Mucosa of stomach (tissue), 1 donor: Measurements from ENCODE around the gene PIGC.

Source experiments
- H3K27me3 ChIP-seq: one replicate; pipeline ENCODE4 v1.7.0; 2013; ENCODE audit warnings: mild to moderate bottlenecking, low read length; ENCODE audit not compliant: control insufficient read depth, insufficient read depth
- H3K36me3 ChIP-seq: one replicate; pipeline ENCODE4 v1.7.0; 2013; ENCODE audit warnings: low read length; ENCODE audit not compliant: control insufficient read depth, insufficient read depth
- H3K4me1 ChIP-seq: one replicate; pipeline ENCODE4 v1.7.0; 2013; ENCODE audit warnings: mild to moderate bottlenecking, low read length; ENCODE audit not compliant: control insufficient read depth, insufficient read depth
- H3K4me3 ChIP-seq: one replicate; pipeline ENCODE4 v1.7.0; 2013; ENCODE audit warnings: low read length
- H3K9ac ChIP-seq: one replicate; pipeline ENCODE4 v1.7.0; 2013; ENCODE audit warnings: mild to moderate bottlenecking, low read length, moderate library complexity
- H3K9me3 ChIP-seq: one replicate; pipeline ENCODE4 v1.7.0; 2013; ENCODE audit warnings: mild to moderate bottlenecking, low read length, moderate library complexity; ENCODE audit not compliant: control insufficient read depth
- donor health status: Pancreatic carcinoma.

PIGC gene

GRCh38 chr1:172460887-172461315 lies 17.0 kb upstream of the PIGC start:
- no peaks in the 10 kb centered on the region for H3K4me1 ChIP-seq
- no peaks in the 10 kb centered on the region for H3K9me3 ChIP-seq

GRCh38 chr1:172460177-172460576 lies 16.3 kb upstream of the PIGC start:
- Histone ChIP-seq H3K9me3 (no peaks in the 10 kb centered on the region), H3K36me3 (no peaks in the 10 kb centered on the region), H3K27me3 (no peaks in the 10 kb centered on the region), H3K9ac (no peak overlapping the region), H3K4me1 (no peaks in the 10 kb centered on the region), H3K4me3 (no peak overlapping the region)

More at GRCh38 chr1:172460887-172461315, 17.0 kb upstream of the PIGC start:
- H3K9ac ChIP-seq = no peak overlapping the region
- H3K36me3 ChIP-seq = no peaks in the 10 kb centered on the region
- no peak overlapping the region for H3K4me3 ChIP-seq
- H3K27me3 ChIP-seq = no peaks in the 10 kb centered on the region

- no peaks in the 10 kb centered on the region for H3K36me3 ChIP-seq
- H3K27me3 ChIP-seq = no peaks in the 10 kb centered on the region
- no peak overlapping the region for H3K4me3 ChIP-seq
- H3K4me1 ChIP-seq = peaks cover 6% of the 10 kb centered on the region
- no peak overlapping the region for H3K9ac ChIP-seq
- H3K9me3 ChIP-seq = no peaks in the 10 kb centered on the region
Measured at GRCh38 chr1:172457479-172458130, 13.7 kb upstream of the PIGC start.

- Histone ChIP-seq H3K27me3 (no peaks in the 10 kb centered on the region), H3K9me3 (no peaks in the 10 kb centered on the region)
Measured at GRCh38 chr1:172456344-172456769, 12.5 kb upstream of the PIGC start.

GRCh38 chr1:172455451-172455850 lies 11.6 kb upstream of the PIGC start:
- Histone ChIP-seq H3K4me3 (no peak overlapping the region), H3K9me3 (no peaks in the 10 kb centered on the region), H3K9ac (no peak overlapping the region), H3K27me3 (no peaks in the 10 kb centered on the region), H3K4me1 (peaks cover 18% of the 10 kb centered on the region), H3K36me3 (no peaks in the 10 kb centered on the region)

More at GRCh38 chr1:172456344-172456769, 12.5 kb upstream of the PIGC start:
- no peak overlapping the region for H3K4me3 ChIP-seq
- H3K36me3 ChIP-seq = no peaks in the 10 kb centered on the region
- peaks cover 12% of the 10 kb centered on the region for H3K4me1 ChIP-seq
- H3K9ac ChIP-seq = no peak overlapping the region

GRCh38 chr1:172453607-172454006 lies 9.7 kb upstream of the PIGC start:
- H3K4me3 ChIP-seq = no peak overlapping the region
- peaks cover 37% of the 10 kb centered on the region for H3K4me1 ChIP-seq
- H3K9ac ChIP-seq = no peak overlapping the region

GRCh38 chr1:172453153-172453545 lies 9.3 kb upstream of the PIGC start:
- Histone ChIP-seq H3K4me3 (no peak overlapping the region), H3K9ac (no peak overlapping the region), H3K4me1 (peaks cover 37% of the 10 kb centered on the region)

More at GRCh38 chr1:172453607-172454006, 9.7 kb upstream of the PIGC start:
- Histone ChIP-seq H3K36me3 (no peaks in the 10 kb centered on the region), H3K27me3 (no peaks in the 10 kb centered on the region), H3K9me3 (no peaks in the 10 kb centered on the region)

GRCh38 chr1:172452536-172453152 lies 8.8 kb upstream of the PIGC start:
- H3K4me1 ChIP-seq = peaks cover 38% of the 10 kb centered on the region
- no peaks in the 10 kb centered on the region for H3K9me3 ChIP-seq
- no peak overlapping the region for H3K9ac ChIP-seq
- H3K27me3 ChIP-seq = no peaks in the 10 kb centered on the region
- H3K4me3 ChIP-seq = no peak overlapping the region
- H3K36me3 ChIP-seq = no peaks in the 10 kb centered on the region

More at GRCh38 chr1:172453153-172453545, 9.3 kb upstream of the PIGC start:
- H3K9me3 ChIP-seq = no peaks in the 10 kb centered on the region
- no peaks in the 10 kb centered on the region for H3K36me3 ChIP-seq
- H3K27me3 ChIP-seq = no peaks in the 10 kb centered on the region

- Histone ChIP-seq H3K9me3 (no peaks in the 10 kb centered on the region), H3K4me1 (peaks cover 44% of the 10 kb centered on the region), H3K9ac (no peak overlapping the region), H3K36me3 (no peaks in the 10 kb centered on the region), H3K4me3 (no peak overlapping the region), H3K27me3 (no peaks in the 10 kb centered on the region)
Measured at GRCh38 chr1:172451002-172451443, 7.2 kb upstream of the PIGC start.

GRCh38 chr1:172450524-172450885 lies 6.6 kb upstream of the PIGC start:
- no peaks in the 10 kb centered on the region for H3K36me3 ChIP-seq
- no peaks in the 10 kb centered on the region for H3K9me3 ChIP-seq
- H3K9ac ChIP-seq = no peak overlapping the region
- peaks cover 44% of the 10 kb centered on the region for H3K4me1 ChIP-seq
- no peaks in the 10 kb centered on the region for H3K27me3 ChIP-seq
- H3K4me3 ChIP-seq = no peak overlapping the region

GRCh38 chr1:172449585-172450523 lies 6.0 kb upstream of the PIGC start:
- H3K9ac ChIP-seq = no peak overlapping the region
- H3K9me3 ChIP-seq = no peaks in the 10 kb centered on the region
- no peaks in the 10 kb centered on the region for H3K36me3 ChIP-seq
- peaks cover 44% of the 10 kb centered on the region for H3K4me1 ChIP-seq
- no peak overlapping the region for H3K4me3 ChIP-seq
- H3K27me3 ChIP-seq = no peaks in the 10 kb centered on the region
